GM23248 (cell line): ENCODE results near the gene OR2AJ1. TPM values are rescaled to one million over a fixed set of nuclear protein-coding genes. Genes with fewer than 3 reads are reported as not detected.

Experiments used
- DNase-seq: peaks from one replicate; pipeline ENCODE4 v3.0.0-alpha.2; 2015
- H2AFZ ChIP-seq: fragments of 200-600 bp; sonication (generic); 2 replicates; pipeline ENCODE4 v1.6.1; 2016; ENCODE audit warnings: antibody characterized with exemption
- H3F3A ChIP-seq: fragments of 200-600 bp; sonication (generic); 2 replicates; pipeline ENCODE4 v1.6.1; 2016; ENCODE audit warnings: mild to moderate bottlenecking, antibody characterized with exemption, mixed run types; ENCODE audit not compliant: insufficient read depth
- H3K27ac ChIP-seq: fragments of 200-600 bp; sonication (generic); 2 replicates; pipeline ENCODE4 v1.5.1; 2016; ENCODE audit warnings: mild to moderate bottlenecking
- H3K27me3 ChIP-seq: fragments of 200-600 bp; sonication (generic); replicated peaks from 2 replicates; pipeline ENCODE4 v1.6.1; 2016; ENCODE audit warnings: mild to moderate bottlenecking; ENCODE audit not compliant: insufficient read depth
- H3K36me3 ChIP-seq: fragments of 200-600 bp; sonication (generic); 2 replicates; pipeline ENCODE4 v1.6.1; 2016; ENCODE audit warnings: low read depth, mild to moderate bottlenecking
- H3K4me1 ChIP-seq: fragments of 200-600 bp; sonication (generic); 2 replicates; pipeline ENCODE4 v1.6.1; 2016; ENCODE audit warnings: mild to moderate bottlenecking; ENCODE audit not compliant: insufficient read depth
- H3K4me2 ChIP-seq: fragments of 200-600 bp; sonication (generic); one replicate; pipeline ENCODE4 v1.6.1; 2016; ENCODE audit warnings: mild to moderate bottlenecking; ENCODE audit not compliant: unreplicated experiment
- H3K4me3 ChIP-seq: fragments of 200-600 bp; sonication (generic); 2 replicates; pipeline ENCODE4 v1.5.1; 2016; ENCODE audit warnings: mild to moderate bottlenecking
- H3K79me2 ChIP-seq: fragments of 200-600 bp; sonication (generic); 2 replicates; pipeline ENCODE4 v1.6.1; 2016; ENCODE audit warnings: mild to moderate bottlenecking; ENCODE audit not compliant: insufficient read depth
- H3K9ac ChIP-seq: fragments of 200-600 bp; sonication (generic); 2 replicates; pipeline ENCODE4 v1.6.1; 2016; ENCODE audit warnings: mild to moderate bottlenecking
- H3K9me2 ChIP-seq: fragments of 200-600 bp; sonication (generic); 2 replicates; pipeline ENCODE4 v1.6.1; 2016; ENCODE audit warnings: mixed run types, mild to moderate bottlenecking, moderate library complexity; ENCODE audit not compliant: insufficient read depth
- H3K9me3 ChIP-seq: fragments of 200-600 bp; sonication (generic); one replicate; pipeline ENCODE4 v1.6.1; 2017; ENCODE audit warnings: low read depth
- H4K20me1 ChIP-seq: fragments of 200-600 bp; sonication (generic); 2 replicates; pipeline ENCODE4 v1.6.0; 2016; ENCODE audit not compliant: insufficient read depth
- EZH2 ChIP-seq: fragments of 200-600 bp; sonication (generic); IDR thresholded peaks from 2 replicates; pipeline ENCODE4 v1.6.1; 2018; ENCODE audit warnings: antibody characterized with exemption, mild to moderate bottlenecking; ENCODE audit not compliant: insufficient read depth, poor library complexity, severe bottlenecking
- EZH2phosphoT487 ChIP-seq: fragments of 200-600 bp; sonication (generic); IDR thresholded peaks from 2 replicates; pipeline ENCODE4 v1.6.1; 2018; ENCODE audit warnings: antibody characterized with exemption, moderate library complexity, mild to moderate bottlenecking, low read depth; ENCODE audit not compliant: insufficient read depth
- WGBS, 2 experiments: methylation state at CpG; one replicate each; pipeline ENCODE4 v1.1.6; 2015 to 2017; ENCODE audit warnings: low lambda C conversion rate in 2 of 2, low coverage in 1 of 2; ENCODE audit errors: missing lambda C conversion rate in 2 of 2; 5-methylcytosine and 5-hydroxymethylcytosine counted together
- in situ Hi-C: fragments of 300-500 bp; cut with MboI; formaldehyde crosslinking; loops from 2 replicates; pipeline ENCODE4 v1.15.0; 2020
- polyA plus RNA-seq: library from polyadenylated mRNA; unstranded; fragments of >200 nt; fragmentation: Nextera tagmentation; extraction: Ambion mirVana; gene quantifications from 2 replicates; pipeline ENCODE4 v1.2.1, GENCODE V29; 2016
- total RNA-seq: library from RNA; depleted of rRNA; stranded (reverse); fragments of >200 nt; shearing (Covaris generic); gene quantifications from 2 replicates; pipeline ENCODE4 v1.2.3, GENCODE V29; 2014

OR2AJ1 gene
- total and polyA plus RNA-seq, 2 experiments from 2014 or later: not detected

- Histone ChIP-seq H3K9ac (no peak overlapping the region), H3K27me3 (no peaks in the 10 kb centered on the region), H3F3A (no peaks in the 10 kb centered on the region), H3K27ac (no peak overlapping the region), H3K4me1 (no peaks in the 10 kb centered on the region), H3K79me2 (no peaks in the 10 kb centered on the region), H3K4me2 (no peak overlapping the region), H4K20me1 (no peaks in the 10 kb centered on the region), H2AFZ (no peak overlapping the region), H3K9me2 (no peaks in the 10 kb centered on the region), H3K36me3 (no peaks in the 10 kb centered on the region), H3K9me3 (no peaks in the 10 kb centered on the region), H3K4me3 (no peak overlapping the region)
- no peak for DNase-seq
- in situ Hi-C loops: no loop called here
- 26 to 34% methylated on average over 5 of the region's 5 CpGs for WGBS, 2 experiments
- TF ChIP-seq EZH2phosphoT487: no peak
- no peak for TF ChIP-seq EZH2
Observed at GRCh38 chr1:247908766-247909165, 15.9 kb upstream of the OR2AJ1 start.

- no peak overlapping the region for H3K27ac ChIP-seq
Observed at GRCh38 chr1:247913786-247914185, 10.9 kb upstream of the OR2AJ1 start.

DNA sequence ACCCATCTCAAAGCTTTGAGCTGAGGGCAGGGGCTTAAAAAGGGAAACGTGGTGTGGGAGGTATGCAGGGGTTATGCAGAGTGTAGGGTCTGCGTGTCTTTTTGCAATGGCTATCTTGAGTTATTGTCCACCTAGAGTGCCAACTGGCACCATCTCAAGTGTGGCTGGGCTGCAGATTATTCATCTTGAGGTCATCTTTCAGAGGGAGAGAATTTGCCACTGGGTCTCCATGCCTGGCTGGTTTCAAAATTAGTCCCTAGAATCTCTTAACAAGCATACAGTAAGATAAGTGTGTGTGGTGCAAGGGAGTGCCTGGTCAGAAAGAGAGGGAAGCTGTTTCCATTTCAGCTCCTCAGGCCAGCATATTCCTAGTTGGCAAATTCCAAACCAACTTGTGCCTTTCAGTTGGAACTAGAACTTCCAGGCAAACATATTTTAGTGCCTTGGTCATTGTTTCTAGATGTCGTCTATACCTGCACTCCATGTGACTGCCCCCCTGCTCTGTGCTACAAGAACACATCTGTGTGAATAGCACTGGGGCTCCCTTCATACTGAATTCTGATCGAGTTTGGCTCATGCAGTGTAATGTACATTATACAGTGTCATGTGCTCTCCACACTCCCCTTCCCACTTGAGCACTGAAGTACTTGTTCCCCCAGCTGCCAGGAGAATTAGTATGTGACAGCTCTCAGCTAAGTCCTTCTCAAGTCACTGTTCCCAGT lies 9.6 kb upstream of the OR2AJ1 start:
- Histone ChIP-seq H3K27ac (no peak overlapping the region), H3K79me2 (no peaks in the 10 kb centered on the region), H3K9ac (no peak overlapping the region), H3K4me2 (no peak overlapping the region), H3K4me1 (no peaks in the 10 kb centered on the region), H2AFZ (no peak overlapping the region), H3K36me3 (no peaks in the 10 kb centered on the region), H3K9me3 (no peaks in the 10 kb centered on the region), H4K20me1 (no peaks in the 10 kb centered on the region), H3K4me3 (no peak overlapping the region), H3K27me3 (no peaks in the 10 kb centered on the region), H3F3A (no peaks in the 10 kb centered on the region), H3K9me2 (no peaks in the 10 kb centered on the region)
- 31 to 36% methylated on average over 4 of the region's 4 CpGs for WGBS, 2 experiments
- TF ChIP-seq EZH2 (no peak), EZH2phosphoT487 (no peak)
- in situ Hi-C loops: no loop called here
- no peak for DNase-seq

More at GRCh38 chr1:247913786-247914185, 10.9 kb upstream of the OR2AJ1 start:
- no peak for DNase-seq
- no peaks in the 10 kb centered on the region for H3K79me2 ChIP-seq
- H3K9me3 ChIP-seq: no peaks in the 10 kb centered on the region
- no peaks in the 10 kb centered on the region for H3F3A ChIP-seq
- no peaks in the 10 kb centered on the region for H3K36me3 ChIP-seq
- H4K20me1 ChIP-seq: no peaks in the 10 kb centered on the region
- 3 to 5% methylated on average over 2 of the region's 2 CpGs for WGBS, 2 experiments
- H3K4me3 ChIP-seq: no peak overlapping the region
- no peak for TF ChIP-seq EZH2phosphoT487
- no peak for TF ChIP-seq EZH2
- in situ Hi-C loops: no loop called here
- H3K4me2 ChIP-seq: no peak overlapping the region
- no peak overlapping the region for H2AFZ ChIP-seq
- H3K9me2 ChIP-seq: no peaks in the 10 kb centered on the region
- H3K9ac ChIP-seq: no peak overlapping the region
- H3K27me3 ChIP-seq: no peaks in the 10 kb centered on the region
- no peaks in the 10 kb centered on the region for H3K4me1 ChIP-seq

- H3K4me3 ChIP-seq: no peak within 1 kb of the TSS
- no peaks in the 10 kb centered on the region for H3F3A ChIP-seq
- H3K79me2 ChIP-seq: no peaks in the 10 kb centered on the region
- no peaks in the 10 kb centered on the region for H3K4me1 ChIP-seq
- no peak for DNase-seq
- no peak within 1 kb of the TSS for H3K9ac ChIP-seq
- no peak within 1 kb of the TSS for H2AFZ ChIP-seq
- no peaks in the 10 kb centered on the region for H3K9me3 ChIP-seq
- H3K9me2 ChIP-seq: no peaks in the 10 kb centered on the region
- in situ Hi-C loops: no loop called here
- H3K36me3 ChIP-seq: no peaks in the 10 kb centered on the region
- H3K27ac ChIP-seq: no peak within 1 kb of the TSS
- TF ChIP-seq EZH2phosphoT487: no peak
- TF ChIP-seq EZH2: no peak
- no peaks in the 10 kb centered on the region for H4K20me1 ChIP-seq
- WGBS, 2 experiments: 36 to 49% methylated on average over 2 of the region's 2 CpGs
- H3K4me2 ChIP-seq: no peak within 1 kb of the TSS
- H3K27me3 ChIP-seq: no peaks in the 10 kb centered on the region
Observed at GRCh38 chr1:247919952-247920351, 4.7 kb upstream of the OR2AJ1 start, which contains the start of gene OR2T8. Gene OR2T8, plus strand, starts transcription at chr1:247920252. Its CDS starts 766 bp downstream, at chr1:247921018.
